Measurements from ENCODE around the gene MOB3C. TPM values are rescaled to one million over a fixed set of nuclear protein-coding genes. Genes with fewer than 3 reads are reported as not detected.

MOB3C gene
- total RNA-seq, 1 donor from 2014 or later: 14.1 TPM

GRCh38 chr1:46642115-46642680, 25.6 kb upstream of the MOB3C start:
- Histone ChIP-seq H3K36me3 (ENCODE audit: control insufficient read depth in 3 of 3, insufficient read depth in 3 of 3, low read length in 3 of 3) (peaks cover 7 to 24% (median 10%) of the 10 kb centered on the region in 3 donors), H3K9me3 (ENCODE audit: control insufficient read depth in 3 of 3, low read length in 3 of 3) (no peaks in the 10 kb centered on the region), H3K4me3 (ENCODE audit: low read length in 3 of 3) (no peak overlapping the region), H3K27me3 (ENCODE audit: control insufficient read depth in 3 of 3, insufficient read depth in 3 of 3, low read length in 3 of 3) (no peaks in the 10 kb centered on the region), H3K27ac (ENCODE audit: low read depth, low read length) (no peak overlapping the region), H3K4me1 (ENCODE audit: control insufficient read depth in 3 of 3, insufficient read depth in 3 of 3, low read length in 3 of 3) (peaks cover 12 to 14% (median 12%) of the 10 kb centered on the region in 3 donors), H3K9ac (ENCODE audit: low read depth in 1 of 3, low read length in 3 of 3) (no peak overlapping the region)

GRCh38 chr1:46639547-46639946, 22.9 kb upstream of the MOB3C start:
- Histone ChIP-seq H3K36me3 (ENCODE audit: control insufficient read depth in 3 of 3, insufficient read depth in 3 of 3, low read length in 3 of 3) (peaks cover 15 to 33% (median 24%) of the 10 kb centered on the region in 3 donors), H3K4me1 (ENCODE audit: control insufficient read depth in 3 of 3, insufficient read depth in 3 of 3, low read length in 3 of 3) (peaks cover 16 to 18% (median 16%) of the 10 kb centered on the region in 3 donors), H3K27me3 (ENCODE audit: control insufficient read depth in 3 of 3, insufficient read depth in 3 of 3, low read length in 3 of 3) (no peaks in the 10 kb centered on the region), H3K9ac (ENCODE audit: low read depth in 1 of 3, low read length in 3 of 3) (no peak overlapping the region), H3K4me3 (ENCODE audit: low read length in 3 of 3) (no peak overlapping the region), H3K9me3 (ENCODE audit: control insufficient read depth in 3 of 3, low read length in 3 of 3) (no peaks in the 10 kb centered on the region), H3K27ac (ENCODE audit: low read depth, low read length) (no peak overlapping the region)

DNA sequence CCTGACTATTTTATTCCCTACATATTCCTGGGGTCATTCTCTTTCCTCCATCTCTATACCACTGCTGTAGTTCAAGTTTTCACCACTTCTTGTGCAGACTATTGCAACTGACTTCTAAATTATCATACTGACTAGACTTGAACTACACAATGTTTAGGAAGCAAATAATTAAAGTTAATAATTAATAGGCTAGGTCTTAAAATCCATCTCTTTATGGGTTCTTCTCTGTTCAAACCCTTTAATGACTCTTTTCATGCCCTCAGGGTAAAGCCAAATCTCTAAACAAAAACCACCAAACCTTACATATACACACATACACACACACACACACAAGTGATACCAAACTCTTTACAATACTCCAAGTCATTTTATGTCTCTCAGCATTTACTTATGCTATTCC, 22.3 kb upstream of the MOB3C start:
- Histone ChIP-seq H3K27ac (ENCODE audit: low read depth, low read length) (no peak overlapping the region), H3K4me1 (ENCODE audit: control insufficient read depth in 3 of 3, insufficient read depth in 3 of 3, low read length in 3 of 3) (peaks cover 16 to 18% (median 16%) of the 10 kb centered on the region in 3 donors), H3K4me3 (ENCODE audit: low read length in 3 of 3) (no peak overlapping the region), H3K9me3 (ENCODE audit: control insufficient read depth in 3 of 3, low read length in 3 of 3) (no peaks in the 10 kb centered on the region), H3K27me3 (ENCODE audit: control insufficient read depth in 3 of 3, insufficient read depth in 3 of 3, low read length in 3 of 3) (no peaks in the 10 kb centered on the region), H3K36me3 (ENCODE audit: control insufficient read depth in 3 of 3, insufficient read depth in 3 of 3, low read length in 3 of 3) (peaks cover 20 to 40% (median 24%) of the 10 kb centered on the region in 3 donors), H3K9ac (ENCODE audit: low read depth in 1 of 3, low read length in 3 of 3) (no peak overlapping the region)

GRCh38 chr1:46637444-46638083, 21.0 kb upstream of the MOB3C start:
- Histone ChIP-seq H3K27me3 (ENCODE audit: control insufficient read depth in 3 of 3, insufficient read depth in 3 of 3, low read length in 3 of 3) (no peaks in the 10 kb centered on the region), H3K9ac (ENCODE audit: low read depth in 1 of 3, low read length in 3 of 3) (no peak overlapping the region), H3K36me3 (ENCODE audit: control insufficient read depth in 3 of 3, insufficient read depth in 3 of 3, low read length in 3 of 3) (peaks cover 23 to 44% (median 29%) of the 10 kb centered on the region in 3 donors), H3K4me1 (ENCODE audit: control insufficient read depth in 3 of 3, insufficient read depth in 3 of 3, low read length in 3 of 3) (peaks cover 9 to 11% (median 11%) of the 10 kb centered on the region in 3 donors), H3K4me3 (ENCODE audit: low read length in 3 of 3) (no peak overlapping the region), H3K9me3 (ENCODE audit: control insufficient read depth in 3 of 3, low read length in 3 of 3) (no peaks in the 10 kb centered on the region), H3K27ac (ENCODE audit: low read depth, low read length) (peak overlapping the region; percentile 36)

DNA sequence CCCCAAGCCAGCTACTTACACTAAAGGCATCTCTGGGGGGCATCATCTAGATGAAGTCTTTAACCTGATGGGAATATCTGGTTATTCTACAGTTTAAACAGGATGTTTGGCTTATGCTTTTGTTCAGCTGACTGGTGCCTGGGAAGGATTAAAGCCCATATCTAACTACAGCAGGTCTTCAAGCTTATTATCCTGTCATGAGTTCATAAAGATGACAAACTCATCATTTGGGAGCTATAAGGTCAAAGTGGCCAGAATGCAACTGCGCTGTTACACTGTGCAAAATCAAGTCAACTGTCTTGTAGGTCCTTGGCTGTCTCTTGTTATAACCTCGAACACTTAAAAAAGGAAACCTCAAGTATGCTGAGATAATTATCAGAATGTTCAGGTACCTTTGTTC, 18.6 kb upstream of the MOB3C start:
- H3K36me3 ChIP-seq (ENCODE audit: control insufficient read depth in 3 of 3, insufficient read depth in 3 of 3, low read length in 3 of 3): peaks cover 28 to 47% (median 41%) of the 10 kb centered on the region in 3 donors

DNA sequence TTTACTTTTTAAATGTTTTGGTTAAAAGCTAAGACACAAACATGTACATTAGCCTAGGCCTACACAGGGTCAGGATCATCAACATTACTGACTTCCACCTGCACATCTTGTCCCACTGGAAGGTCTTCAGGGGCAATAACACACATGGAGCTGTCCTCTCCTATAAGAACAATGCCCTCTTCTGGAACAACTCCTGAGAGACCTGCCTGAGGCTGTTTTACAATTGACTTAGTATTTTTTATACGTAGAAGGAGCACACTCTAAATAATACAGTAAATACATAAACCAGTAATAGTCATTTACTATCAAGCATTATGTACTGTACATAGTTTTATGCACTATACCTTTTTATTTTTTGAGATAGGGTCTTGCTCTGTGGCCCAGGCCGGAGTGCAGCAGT, 14.1 kb upstream of the MOB3C start:
- Histone ChIP-seq H3K27me3 (ENCODE audit: control insufficient read depth in 3 of 3, insufficient read depth in 3 of 3, low read length in 3 of 3) (no peaks in the 10 kb centered on the region), H3K36me3 (ENCODE audit: control insufficient read depth in 3 of 3, insufficient read depth in 3 of 3, low read length in 3 of 3) (peaks cover 20 to 49% (median 42%) of the 10 kb centered on the region in 3 donors), H3K4me3 (ENCODE audit: low read length in 3 of 3) (no peak overlapping the region), H3K9me3 (ENCODE audit: control insufficient read depth in 3 of 3, low read length in 3 of 3) (no peaks in the 10 kb centered on the region), H3K4me1 (ENCODE audit: control insufficient read depth in 3 of 3, insufficient read depth in 3 of 3, low read length in 3 of 3) (no peaks in the 10 kb centered on the region), H3K27ac (ENCODE audit: low read depth, low read length) (no peak overlapping the region), H3K9ac (ENCODE audit: low read depth in 1 of 3, low read length in 3 of 3) (no peak overlapping the region)

More for the DNA sequence above, 18.6 kb upstream of the MOB3C start:
- Histone ChIP-seq H3K4me3 (ENCODE audit: low read length in 3 of 3) (no peak overlapping the region), H3K9me3 (ENCODE audit: control insufficient read depth in 3 of 3, low read length in 3 of 3) (no peaks in the 10 kb centered on the region), H3K9ac (ENCODE audit: low read depth in 1 of 3, low read length in 3 of 3) (no peak overlapping the region), H3K27me3 (ENCODE audit: control insufficient read depth in 3 of 3, insufficient read depth in 3 of 3, low read length in 3 of 3) (no peaks in the 10 kb centered on the region), H3K4me1 (ENCODE audit: control insufficient read depth in 3 of 3, insufficient read depth in 3 of 3, low read length in 3 of 3) (peaks cover 9 to 11% (median 11%) of the 10 kb centered on the region in 3 donors), H3K27ac (ENCODE audit: low read depth, low read length) (no peak overlapping the region)

DNA sequence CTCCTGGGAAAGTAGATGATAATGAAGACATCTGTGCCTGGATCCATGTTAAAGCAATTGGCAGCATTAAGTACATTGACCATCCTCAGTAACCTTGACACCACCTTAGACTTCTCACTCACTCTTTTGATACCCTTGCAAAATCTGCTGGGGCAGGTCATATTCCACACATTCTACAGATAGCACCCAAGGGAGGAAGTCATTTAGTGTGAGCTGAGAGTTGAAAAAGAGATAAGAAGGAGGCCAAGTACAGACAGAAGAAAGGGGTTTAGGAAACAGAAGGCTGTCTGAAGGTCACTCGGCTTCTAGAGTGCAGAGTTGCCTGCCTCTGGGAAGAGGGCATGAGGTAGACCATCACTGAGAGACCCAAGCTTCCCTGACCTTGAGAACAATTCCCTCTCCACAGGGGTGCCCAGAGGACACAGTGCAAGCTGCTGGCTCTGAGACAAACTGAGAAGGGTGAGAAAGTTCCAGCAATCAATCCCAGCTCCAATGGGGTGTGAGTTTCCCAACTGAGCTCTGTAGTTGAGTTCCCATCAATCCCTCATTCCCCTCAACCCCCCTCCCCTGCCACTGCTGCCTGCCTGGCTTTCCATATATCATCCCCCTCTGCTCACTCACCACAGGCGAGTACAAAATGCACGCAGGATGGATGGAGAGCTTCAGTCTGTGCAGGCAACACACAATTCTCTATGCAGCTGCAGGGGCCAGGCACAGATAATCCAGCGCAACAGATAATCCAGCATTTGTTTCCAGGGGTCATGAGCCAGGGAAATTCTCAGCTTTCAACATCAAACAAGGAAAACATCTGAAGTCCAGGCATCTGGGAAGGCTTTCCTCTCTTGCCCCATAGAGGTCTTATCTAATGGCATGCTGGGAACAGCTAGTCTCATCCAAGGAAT, 7.4 kb upstream of the MOB3C start:
- Histone ChIP-seq H3K4me1 (ENCODE audit: control insufficient read depth in 3 of 3, insufficient read depth in 3 of 3, low read length in 3 of 3) (no peaks in the 10 kb centered on the region), H3K27ac (ENCODE audit: low read depth, low read length) (no peak overlapping the region), H3K4me3 (ENCODE audit: low read length in 3 of 3) (no peak overlapping the region), H3K9ac (ENCODE audit: low read depth in 1 of 3, low read length in 3 of 3) (no peak overlapping the region), H3K36me3 (ENCODE audit: control insufficient read depth in 3 of 3, insufficient read depth in 3 of 3, low read length in 3 of 3) (peaks cover 0 to 2% (median 0%) of the 10 kb centered on the region in 3 donors), H3K9me3 (ENCODE audit: control insufficient read depth in 3 of 3, low read length in 3 of 3) (no peaks in the 10 kb centered on the region), H3K27me3 (ENCODE audit: control insufficient read depth in 3 of 3, insufficient read depth in 3 of 3, low read length in 3 of 3) (no peaks in the 10 kb centered on the region)

DNA sequence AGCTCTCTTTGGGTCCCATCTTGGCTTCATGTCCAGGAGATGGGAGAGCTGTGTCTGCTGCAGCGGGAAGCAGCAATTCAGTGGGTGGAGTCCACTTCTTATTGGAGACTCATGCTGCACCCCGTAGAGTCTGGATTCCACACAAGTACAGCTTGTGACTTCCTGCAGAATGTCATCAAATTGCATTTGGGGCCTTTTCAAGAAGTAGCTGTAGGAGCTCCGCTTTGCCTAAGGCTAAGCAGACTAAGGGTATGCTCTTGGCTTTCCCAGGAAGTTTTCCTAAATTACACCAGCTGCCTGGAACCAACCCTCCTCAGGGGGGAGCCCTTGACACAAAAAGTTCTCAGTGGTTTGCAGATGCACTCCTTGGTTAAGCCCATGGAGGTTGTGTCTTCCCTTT, 5.7 kb upstream of the MOB3C start:
- Histone ChIP-seq H3K9me3 (ENCODE audit: control insufficient read depth in 3 of 3, low read length in 3 of 3) (no peaks in the 10 kb centered on the region), H3K27ac (ENCODE audit: low read depth, low read length) (no peak overlapping the region), H3K9ac (ENCODE audit: low read depth in 1 of 3, low read length in 3 of 3) (no peak overlapping the region), H3K27me3 (ENCODE audit: control insufficient read depth in 3 of 3, insufficient read depth in 3 of 3, low read length in 3 of 3) (no peaks in the 10 kb centered on the region), H3K4me3 (ENCODE audit: low read length in 3 of 3) (no peak overlapping the region), H3K36me3 (ENCODE audit: control insufficient read depth in 3 of 3, insufficient read depth in 3 of 3, low read length in 3 of 3) (no peaks in the 10 kb centered on the region), H3K4me1 (ENCODE audit: control insufficient read depth in 3 of 3, insufficient read depth in 3 of 3, low read length in 3 of 3) (peaks cover under 1 to 3% (median 2%) of the 10 kb centered on the region in 3 donors)

DNA sequence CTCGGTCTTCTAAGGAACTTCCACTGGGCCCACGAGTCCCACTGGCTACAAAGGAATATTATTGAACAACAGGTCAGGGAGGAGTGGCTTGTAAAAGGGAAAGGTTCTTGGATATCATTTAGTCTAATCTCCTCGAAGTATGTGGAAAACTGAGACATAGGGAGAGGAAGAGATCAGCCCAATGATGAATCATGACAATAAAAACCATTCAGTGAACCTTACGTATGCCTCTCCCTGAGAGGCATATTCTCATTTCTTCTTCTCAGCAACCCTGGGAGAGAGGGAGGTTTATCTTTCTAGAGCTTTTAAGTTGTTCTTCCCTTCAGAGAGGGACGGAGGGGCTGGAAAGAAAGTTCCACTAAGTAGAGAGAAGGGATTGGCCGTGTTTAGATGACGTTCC, 5.3 kb upstream of the MOB3C start:
- Histone ChIP-seq H3K27me3 (ENCODE audit: control insufficient read depth in 3 of 3, insufficient read depth in 3 of 3, low read length in 3 of 3) (no peaks in the 10 kb centered on the region), H3K4me1 (ENCODE audit: control insufficient read depth in 3 of 3, insufficient read depth in 3 of 3, low read length in 3 of 3) (peaks cover 4 to 7% (median 6%) of the 10 kb centered on the region in 3 donors), H3K9me3 (ENCODE audit: control insufficient read depth in 3 of 3, low read length in 3 of 3) (no peaks in the 10 kb centered on the region), H3K4me3 (ENCODE audit: low read length in 3 of 3) (no peak overlapping the region), H3K9ac (ENCODE audit: low read depth in 1 of 3, low read length in 3 of 3) (no peak overlapping the region), H3K27ac (ENCODE audit: low read depth, low read length) (no peak overlapping the region), H3K36me3 (ENCODE audit: control insufficient read depth in 3 of 3, insufficient read depth in 3 of 3, low read length in 3 of 3) (no peaks in the 10 kb centered on the region)
